Activated CD8-positive, alpha-beta memory T cell treated with anti-CD3 and anti-CD28 coated beads, Interleukin-2, amount 50 U/mL, for 1 hour (primary cell): ENCODE data around the gene FOXJ1.

Experiments
- DNase-seq: peaks from one replicate; pipeline ENCODE4 v3.0.0-alpha.2; 2020; ENCODE audit errors: extremely low read depth

FOXJ1 gene

GRCh38 chr17:76140661-76141211 is 309 bp downstream of the FOXJ1 start:
- DNase-seq = no peak

GRCh38 chr17:76139801-76140660 is 1.0 kb downstream of the FOXJ1 start:
- no peak for DNase-seq

GRCh38 chr17:76138896-76139752 is 1.9 kb downstream of the FOXJ1 start:
- DNase-seq = no peak

- no peak for DNase-seq
Observed at GRCh38 chr17:76138234-76138895, 2.7 kb downstream of the FOXJ1 start.

GRCh38 chr17:76137351-76138233 is 3.5 kb downstream of the FOXJ1 start:
- DNase-seq = no peak

- DNase-seq = no peak
Observed at GRCh38 chr17:76137001-76137350, 4.1 kb downstream of the FOXJ1 start.

GRCh38 chr17:76136276-76137000 is 4.6 kb downstream of the FOXJ1 start:
- DNase-seq = no peak

GRCh38 chr17:76135810-76136188 is 5.2 kb downstream of the FOXJ1 start:
- DNase-seq = no peak

- DNase-seq = no peak
Observed at GRCh38 chr17:76134911-76135809, 5.9 kb downstream of the FOXJ1 start.

- DNase-seq = no peak
Observed at GRCh38 chr17:76132574-76133338, 8.3 kb downstream of the FOXJ1 start.

- no peak for DNase-seq
Observed at GRCh38 chr17:76131692-76132573, 9.1 kb downstream of the FOXJ1 start.

GRCh38 chr17:76131051-76131691 is 9.9 kb downstream of the FOXJ1 start:
- DNase-seq = no peak

GRCh38 chr17:76130473-76130872 is 10.6 kb downstream of the FOXJ1 start:
- DNase-seq = no peak

- DNase-seq = no peak
Observed at GRCh38 chr17:76125922-76126321, 15.1 kb downstream of the FOXJ1 start.

- DNase-seq = no peak
Observed at GRCh38 chr17:76125391-76125675, 15.7 kb downstream of the FOXJ1 start.

- no peak for DNase-seq
Observed at GRCh38 chr17:76124582-76125390, 16.3 kb downstream of the FOXJ1 start.
